Ovary (tissue), 3 donors: Measurements from ENCODE around the gene ANKUB1.

Experiments used
- CTCF ChIP-seq, 3 donors: fragments of 450-650 bp in 2 of 3; fragments of 200-600 bp in 1 of 3; IDR thresholded peaks; one replicate each; pipeline versions ENCODE4 v1.5.1 to v1.8.0; 2016 to 2022; ENCODE audit warnings: antibody characterized with exemption in 3 of 3, mild to moderate bottlenecking in 1 of 3
- EP300 ChIP-seq: sonication (generic); formaldehyde crosslinking; IDR thresholded peaks from one replicate; pipeline ENCODE4 v1.6.1; 2017; ENCODE audit warnings: antibody characterized with exemption
- POLR2A ChIP-seq: fragments of 450-650 bp; IDR thresholded peaks from one replicate; pipeline ENCODE4 v1.6.1; 2017; ENCODE audit warnings: antibody characterized with exemption, mild to moderate bottlenecking, moderate library complexity
- donor health status: DM: no; HTN: no; CAD: no.

GRCh38 chr3:149736175-149736952, 56.0 kb downstream of the ANKUB1 start:
- TF ChIP-seq EP300 (no peak), CTCF (IDR thresholded peaks at IDR 0.05) (no peak), POLR2A (no peak)
